Upper lobe of left lung (tissue), 6 donors: ENCODE measurements around the gene KCNJ16. TPM values are rescaled to one million over a fixed set of nuclear protein-coding genes. Genes with fewer than 3 reads are reported as not detected.

Source experiments
- ATAC-seq, 2 donors: fragments of 200-7000 bp; cut with Tn5 transposase; one replicate each; pipeline ENCODE4 v1.9.1; 2022; ENCODE audit warnings: mild to moderate bottlenecking in 2 of 2, moderate library complexity in 2 of 2; ENCODE audit not compliant: low FRiP score in 2 of 2
- DNase-seq, 2 donors: peaks; one replicate each; pipeline ENCODE4 v3.0.0-alpha.2; 2019 to 2020
- H3K27ac ChIP-seq, 4 donors: fragments of 200-600 bp; sonication (generic); one replicate each; pipeline ENCODE4 v1.5.1; 2016 to 2019
- H3K27me3 ChIP-seq, 4 donors: fragments of 200-600 bp; sonication (generic); one replicate each; pipeline ENCODE4 v1.5.1; 2017 to 2019
- H3K36me3 ChIP-seq, 4 donors: fragments of 200-600 bp; sonication (generic); one replicate each; pipeline ENCODE4 v1.5.1; 2016 to 2019
- H3K4me1 ChIP-seq, 4 donors: fragments of 200-600 bp; sonication (generic); one replicate each; pipeline ENCODE4 v1.5.1; 2018 to 2019
- H3K4me3 ChIP-seq, 4 donors: fragments of 200-600 bp; sonication (generic); one replicate each; pipeline ENCODE4 v1.5.1; 2017 to 2019; ENCODE audit warnings: mild to moderate bottlenecking in 2 of 4, moderate library complexity in 1 of 4
- H3K9me3 ChIP-seq, 4 donors: fragments of 200-600 bp; sonication (generic); one replicate each; pipeline ENCODE4 v1.5.1; 2018 to 2019
- CTCF ChIP-seq, 6 experiments: fragments of 450-650 bp in 4 of 6; fragments of 200-600 bp in 2 of 6; sonication (generic) in 2 of 6; IDR thresholded peaks; one replicate each; pipeline ENCODE4 v1.5.1; 2016 to 2019; ENCODE audit warnings: antibody characterized with exemption in 6 of 6
- EP300 ChIP-seq, 4 donors: sonication (generic); formaldehyde crosslinking; IDR thresholded peaks; one replicate each; pipeline ENCODE4 v1.5.1; 2017; ENCODE audit warnings: antibody characterized with exemption in 4 of 4, control low read depth in 2 of 4
- POLR2A ChIP-seq, 4 donors: fragments of 450-650 bp; IDR thresholded peaks; one replicate each; pipeline ENCODE4 v1.5.1; 2016 to 2017; ENCODE audit warnings: antibody characterized with exemption in 4 of 4, mild to moderate bottlenecking in 2 of 4
- POLR2AphosphoS5 ChIP-seq, 2 donors: sonication (generic); formaldehyde crosslinking; IDR thresholded peaks; one replicate each; pipeline ENCODE4 v1.5.1; 2017; ENCODE audit warnings: antibody characterized with exemption in 2 of 2
- WGBS, 2 donors: methylation state at CpG; one replicate each; pipeline ENCODE4 v1.1.5; 2017 to 2018; 5-methylcytosine and 5-hydroxymethylcytosine counted together
- total RNA-seq, 6 donors: library from RNA; depleted of rRNA in 4 of 6; stranded (reverse); fragments of >200 nt in 4 of 6; gene quantifications; one replicate each; pipeline versions ENCODE4 v1.1.0 to v1.2.1, GENCODE V29; 2016 to 2021
- donor health status: DM: no; HTN: no; CAD: no; lungs with moderate emphysema.
- donor health status: DM: no; HTN: yes; CAD: no; lungs with severe emphysema.

KCNJ16 gene
- total RNA-seq, 6 donors from 2014 or later, result 0.20 to 1.4 (median 0.59) TPM; not detected in 1

GRCh38 chr17:70076189-70076588 is 1.2 kb downstream of the KCNJ16 start:
- Histone ChIP-seq H3K27ac (no peak overlapping the region), H3K4me1 (no peaks in the 10 kb centered on the region), H3K9me3 (no peaks in the 10 kb centered on the region), H3K27me3 (no peaks in the 10 kb centered on the region), H3K36me3 (no peaks in the 10 kb centered on the region), H3K4me3 (no peak overlapping the region)
- ATAC-seq (no peak), DNase-seq (no peak)
- 40 to 71% methylated on average over 1 of the region's 1 CpG for WGBS, 2 donors
- TF ChIP-seq CTCF (IDR thresholded peaks at IDR 0.05) (no peak), POLR2AphosphoS5 (IDR thresholded peaks at IDR 0.05) (no peak), POLR2A (IDR thresholded peaks at IDR 0.05) (no peak), EP300 (IDR thresholded peaks at IDR 0.05) (no peak)

- no peak overlapping the region for H3K27ac ChIP-seq
- H3K9me3 ChIP-seq, result no peaks in the 10 kb centered on the region
- TF ChIP-seq CTCF (IDR thresholded peaks at IDR 0.05), result no peak
- no peak for TF ChIP-seq EP300 (IDR thresholded peaks at IDR 0.05)
- TF ChIP-seq POLR2AphosphoS5 (IDR thresholded peaks at IDR 0.05), result no peak
- no peak for TF ChIP-seq POLR2A (IDR thresholded peaks at IDR 0.05)
- no peaks in the 10 kb centered on the region for H3K27me3 ChIP-seq
- no peak overlapping the region for H3K4me3 ChIP-seq
- WGBS, 2 donors, result 57 to 63% methylated on average over 3 of the region's 3 CpGs
- no peaks in the 10 kb centered on the region for H3K36me3 ChIP-seq
- no peak for ATAC-seq
- no peaks in the 10 kb centered on the region for H3K4me1 ChIP-seq
- DNase-seq, result no peak
Observed at GRCh38 chr17:70076831-70077230, 1.8 kb downstream of the KCNJ16 start.

- Histone ChIP-seq H3K36me3 (no peaks in the 10 kb centered on the region), H3K27ac (no peak overlapping the region), H3K4me3 (no peak overlapping the region), H3K9me3 (no peaks in the 10 kb centered on the region), H3K4me1 (no peaks in the 10 kb centered on the region), H3K27me3 (no peaks in the 10 kb centered on the region)
- ATAC-seq (no peak), DNase-seq (no peak)
- TF ChIP-seq EP300 (IDR thresholded peaks at IDR 0.05) (no peak), POLR2AphosphoS5 (IDR thresholded peaks at IDR 0.05) (no peak), CTCF (IDR thresholded peaks at IDR 0.05) (no peak), POLR2A (IDR thresholded peaks at IDR 0.05) (no peak)
- WGBS, 2 donors, result 61 to 62% methylated on average over 4 of the region's 4 CpGs
Observed at GRCh38 chr17:70078549-70078948, 3.5 kb downstream of the KCNJ16 start.

GRCh38 chr17:70078994-70079531 is 4.0 kb downstream of the KCNJ16 start:
- 83 to 89% methylated on average over 3 of the region's 3 CpGs for WGBS, 2 donors
- Histone ChIP-seq H3K4me1 (no peaks in the 10 kb centered on the region), H3K36me3 (no peaks in the 10 kb centered on the region), H3K27me3 (no peaks in the 10 kb centered on the region), H3K9me3 (no peaks in the 10 kb centered on the region), H3K4me3 (no peak overlapping the region), H3K27ac (no peak overlapping the region)
- ATAC-seq (no peak), DNase-seq (no peak)
- TF ChIP-seq POLR2A (IDR thresholded peaks at IDR 0.05) (no peak), EP300 (IDR thresholded peaks at IDR 0.05) (no peak), POLR2AphosphoS5 (IDR thresholded peaks at IDR 0.05) (no peak), CTCF (IDR thresholded peaks at IDR 0.05) (no peak)
